OCI-LY7 (cell line): Measurements from ENCODE around the gene INHA. TPM values are rescaled to one million over a fixed set of nuclear protein-coding genes. Genes with fewer than 3 reads are reported as not detected.

Experiments used
- BruUV-seq: library from RNA; stranded (reverse); fragments of 400-500 nt; replicated peaks from 2 replicates; lab custom pipeline; 2021; lab: Mats Ljungman, UMichigan
- CTCF ChIA-PET: fragments of 300-600 bp; sonication (Branson Sonifier 250); formaldehyde crosslinking; loops from one replicate; lab custom pipeline; 2022; ENCODE audit warnings: antibody characterized with exemption; ENCODE audit not compliant: unreplicated experiment; lab: Charles Lee
- POLR2A ChIA-PET: fragments of 300-600 bp; sonication (Branson Sonifier 250); formaldehyde crosslinking; loops from one replicate; lab custom pipeline; 2022; ENCODE audit warnings: antibody characterized with exemption; lab: Charles Lee
- DNase-seq: peaks from one replicate; pipeline ENCODE4 v3.0.0-alpha.2; 2015; ENCODE audit warnings: low spot score
- H2AFZ ChIP-seq: fragments of 200-600 bp; sonication (generic), shearing (Covaris generic); 2 replicates; pipeline ENCODE4 v1.6.1; 2014; ENCODE audit warnings: mild to moderate bottlenecking, antibody characterized with exemption, low read length, moderate library complexity
- H3K27ac ChIP-seq: fragments of 200-600 bp; sonication (generic); 2 replicates; pipeline ENCODE4 v1.5.1; 2014; ENCODE audit warnings: mixed run types, low read depth, mild to moderate bottlenecking, moderate library complexity, low read length, inconsistent platforms; ENCODE audit not compliant: poor library complexity, severe bottlenecking
- H3K36me3 ChIP-seq: fragments of 200-600 bp; sonication (generic); 2 replicates; pipeline ENCODE4 v1.6.1; 2014; ENCODE audit warnings: mild to moderate bottlenecking, antibody characterized with exemption, low read length, moderate library complexity, mixed read lengths; ENCODE audit not compliant: insufficient read depth
- H3K4me1 ChIP-seq: fragments of 200-600 bp; sonication (generic); 2 replicates; pipeline ENCODE4 v1.5.1; 2014; ENCODE audit warnings: mild to moderate bottlenecking, low read length; ENCODE audit not compliant: insufficient read depth, poor library complexity, severe bottlenecking
- H3K4me2 ChIP-seq: fragments of 200-600 bp; sonication (generic); 2 replicates; pipeline ENCODE4 v1.6.1; 2014; ENCODE audit warnings: mild to moderate bottlenecking, low read length
- H3K4me3 ChIP-seq: fragments of 200-600 bp; sonication (generic); 2 replicates; pipeline ENCODE4 v1.5.1; 2014; ENCODE audit warnings: mild to moderate bottlenecking, low read depth, low read length; ENCODE audit not compliant: poor library complexity, severe bottlenecking
- H3K79me2 ChIP-seq: fragments of 200-600 bp; sonication (generic); 2 replicates; pipeline ENCODE4 v1.6.1; 2016; ENCODE audit warnings: low read depth, mild to moderate bottlenecking, low read length, moderate library complexity, mixed read lengths; ENCODE audit not compliant: insufficient read depth
- H3K9me2 ChIP-seq: fragments of 200-600 bp; sonication (generic); 2 replicates; pipeline ENCODE4 v1.6.1; 2016; ENCODE audit warnings: mild to moderate bottlenecking, low read length, mixed read lengths; ENCODE audit not compliant: insufficient read depth
- H3K9me3 ChIP-seq: fragments of 200-600 bp; sonication (generic); 2 replicates; pipeline ENCODE4 v1.6.1; 2014; ENCODE audit warnings: mild to moderate bottlenecking, mixed run types, low read length, mixed read lengths
- H4K20me1 ChIP-seq: fragments of 200-600 bp; sonication (generic); 2 replicates; pipeline ENCODE4 v1.6.1; 2014; ENCODE audit warnings: mild to moderate bottlenecking, antibody characterized with exemption, low read length, moderate library complexity, mixed read lengths; ENCODE audit not compliant: insufficient read depth
- CTCF ChIP-seq: fragments of 200-600 bp; sonication (generic); conservative IDR thresholded peaks from 2 replicates; pipeline ENCODE4 v1.5.1; 2014; ENCODE audit warnings: mild to moderate bottlenecking, antibody characterized with exemption, low read length, moderate library complexity, mixed read lengths
- EZH2phosphoT487 ChIP-seq: fragments of 200-600 bp; sonication (generic); IDR thresholded peaks from 2 replicates; pipeline ENCODE4 v1.6.1; 2018; ENCODE audit warnings: low read depth, borderline replicate concordance, mild to moderate bottlenecking, mixed run types, antibody characterized with exemption, low read length, moderate library complexity, mixed read lengths
- intact Hi-C: fragments of 100-400 bp; cut with micrococcal nuclease; formaldehyde crosslinking; loops from one replicate; pipeline ENCODE4 v1.10.0; 2022; ENCODE audit not compliant: unreplicated experiment
- total RNA-seq, 2 experiments: library from RNA; depleted of rRNA in 1 of 2; stranded (reverse); fragments of >200 nt in 1 of 2; shearing (Covaris generic) in 1 of 2; gene quantifications; 2 replicates each; pipeline ENCODE4 v1.2.3, GENCODE V29; 2014 to 2022

The INHA gene
- total RNA-seq, 2 experiments from 2014 or later = not detected

DNA sequence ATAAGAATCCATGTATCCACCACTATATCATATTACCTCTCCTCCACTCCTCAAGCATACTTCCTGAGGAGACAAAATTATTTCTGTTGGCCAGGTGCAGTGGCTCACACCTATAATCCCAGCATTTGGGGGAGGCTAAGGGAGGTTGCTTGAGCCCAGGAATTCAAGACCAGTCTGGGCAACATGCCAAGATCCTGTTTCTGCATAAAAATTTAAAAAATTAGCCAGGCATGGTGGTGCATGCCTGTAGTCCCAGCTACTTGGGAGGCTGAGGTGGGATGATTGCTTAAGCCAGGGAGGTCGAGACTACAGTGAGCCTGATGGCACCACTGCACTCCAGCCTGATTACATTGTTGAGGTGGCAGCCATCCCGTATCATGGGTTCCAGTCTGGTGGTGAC, 9.2 kb downstream of the INHA start:
- H4K20me1 ChIP-seq = no peaks in the 10 kb centered on the region
- ChIA-PET CTCF (no interaction called here), POLR2A (interaction anchor here (0.5 to 2.1 kb wide), 2 partner anchors 14 to 129 kb away, joined by 4 to 5 read pairs; no protein-coding TSS in a partner anchor)
- no peaks in the 10 kb centered on the region for H3K79me2 ChIP-seq
- no peaks in the 10 kb centered on the region for H3K36me3 ChIP-seq
- H3K4me3 ChIP-seq = no peak overlapping the region
- H3K9me2 ChIP-seq = no peaks in the 10 kb centered on the region
- intact Hi-C loops = no loop called here
- no peak for DNase-seq
- no peaks in the 10 kb centered on the region for H3K4me1 ChIP-seq
- no peak overlapping the region for H3K4me2 ChIP-seq
- no peaks in the 10 kb centered on the region for H3K9me3 ChIP-seq
- no peak overlapping the region for H3K27ac ChIP-seq
- no peak overlapping the region for H2AFZ ChIP-seq
- no TSS peak for BruUV-seq
- TF ChIP-seq EZH2phosphoT487 (no peak), CTCF (no peak)

GRCh38 chr2:219591091-219591490, 19.0 kb downstream of the INHA start:
- ChIA-PET POLR2A (interaction anchor here (0.7 kb wide), 1 partner anchor 1100 kb away, joined by 4 read pairs; no protein-coding TSS in a partner anchor), CTCF (no interaction called here)
- Histone ChIP-seq H3K27ac (no peak overlapping the region), H2AFZ (no peak overlapping the region), H4K20me1 (no peaks in the 10 kb centered on the region), H3K4me2 (no peak overlapping the region), H3K36me3 (no peaks in the 10 kb centered on the region), H3K4me3 (no peak overlapping the region), H3K4me1 (no peaks in the 10 kb centered on the region), H3K9me3 (no peaks in the 10 kb centered on the region), H3K9me2 (no peaks in the 10 kb centered on the region), H3K79me2 (no peaks in the 10 kb centered on the region)
- intact Hi-C loops = no loop called here
- no TSS peak for BruUV-seq
- DNase-seq = no peak
- no peak for TF ChIP-seq CTCF
- TF ChIP-seq EZH2phosphoT487 = no peak

DNA sequence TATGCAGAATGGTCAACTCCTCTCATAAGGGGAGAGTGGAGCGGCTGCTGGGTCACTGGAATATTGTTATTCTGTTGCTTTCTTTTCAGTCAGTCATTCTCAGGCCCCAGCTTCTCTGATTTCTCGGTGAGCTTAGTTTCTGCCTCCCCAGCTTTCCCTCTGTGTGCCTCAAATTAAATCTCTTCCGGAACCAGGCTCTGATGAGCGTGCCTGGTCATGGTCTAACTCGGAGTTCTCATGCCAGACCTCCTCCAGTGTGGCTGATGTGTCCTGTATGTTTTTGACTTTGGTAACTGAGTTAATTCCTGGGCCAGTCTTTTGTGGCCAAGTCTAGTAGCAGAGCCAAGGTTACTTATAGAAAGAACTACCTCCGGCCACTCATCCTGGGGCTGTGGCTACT, 20.6 kb downstream of the INHA start:
- no peak for DNase-seq
- H3K9me2 ChIP-seq = no peaks in the 10 kb centered on the region
- H3K9me3 ChIP-seq = no peaks in the 10 kb centered on the region
- no TSS peak for BruUV-seq
- H3K79me2 ChIP-seq = no peaks in the 10 kb centered on the region
- POLR2A ChIA-PET = no interaction called here
- intact Hi-C loops = no loop called here
- no peak for TF ChIP-seq CTCF
- no peak for TF ChIP-seq EZH2phosphoT487
- no peak overlapping the region for H2AFZ ChIP-seq
- CTCF ChIA-PET = no interaction called here
- H3K36me3 ChIP-seq = no peaks in the 10 kb centered on the region
- H3K4me3 ChIP-seq = no peak overlapping the region
- H3K27ac ChIP-seq = no peak overlapping the region
- H3K4me1 ChIP-seq = peaks cover 7% of the 10 kb centered on the region
- H4K20me1 ChIP-seq = no peaks in the 10 kb centered on the region
- H3K4me2 ChIP-seq = no peak overlapping the region
